H1 (cell line): Measurements from ENCODE around the gene NADK. TPM values are rescaled to one million over a fixed set of nuclear protein-coding genes. Genes with fewer than 3 reads are reported as not detected.
"Not testable (repeated sequence)": the region's sequence is repeated elsewhere in the genome, so short reads cannot be mapped to it uniquely, and the experiment has no call there.

ENCODE experiments used
- CTCF ChIA-PET: fragments of 300-600 bp; sonication (Branson Sonifier 250); formaldehyde crosslinking; loops from one replicate; lab custom pipeline; 2021; ENCODE audit not compliant: partially characterized antibody; lab: Charles Lee
- POLR2A ChIA-PET: fragments of 300-600 bp; sonication (Branson Sonifier 250); formaldehyde crosslinking; loops from one replicate; lab custom pipeline; 2021; ENCODE audit warnings: inconsistent platforms; ENCODE audit not compliant: partially characterized antibody; lab: Charles Lee
- DNase-seq, 2 experiments: peaks; one replicate each; pipeline versions ENCODE4 v3.0.0 to v3.0.0-alpha.2; 2010 to 2022; ENCODE audit warnings: low spot score in 2 of 2, low read depth in 1 of 2, mixed read lengths in 1 of 2
- FAIRE-seq: peaks from 2 replicates; lab custom pipeline; 2011; peaks lifted over from hg19 to GRCh38; lab: Jason Lieb, UNC
- H2AFZ ChIP-seq: 2 replicates; pipeline ENCODE4 v1.8.1; 2012; ENCODE audit warnings: low read length, inconsistent platforms
- H2AK5ac ChIP-seq: 2 replicates; pipeline ENCODE4 v1.6.1; 2013; ENCODE audit warnings: low read depth, low read length
- H2BK120ac ChIP-seq: replicated peaks from 2 replicates; pipeline ENCODE3; 2013; ENCODE audit warnings: low read depth, low read length, inconsistent platforms
- H2BK12ac ChIP-seq: 2 replicates; pipeline ENCODE4 v1.6.1; 2013; ENCODE audit warnings: low read depth, low read length
- H2BK15ac ChIP-seq: 2 replicates; pipeline ENCODE4 v1.6.1; 2013; ENCODE audit warnings: low read length
- H2BK20ac ChIP-seq: 2 replicates; pipeline ENCODE4 v1.6.1; 2013; ENCODE audit warnings: low read length
- H2BK5ac ChIP-seq: 2 replicates; pipeline ENCODE4 v1.6.1; 2013; ENCODE audit warnings: low read depth, low read length
- H3K14ac ChIP-seq: 2 replicates; pipeline ENCODE4 v1.6.1; 2013; ENCODE audit warnings: inconsistent platforms; ENCODE audit not compliant: insufficient read length
- H3K18ac ChIP-seq: 2 replicates; pipeline ENCODE4 v1.6.1; 2013; ENCODE audit warnings: low read length; ENCODE audit errors: extremely low read depth
- H3K23ac ChIP-seq: 2 replicates; pipeline ENCODE4 v1.6.1; 2013; ENCODE audit warnings: inconsistent platforms; ENCODE audit not compliant: insufficient read length
- H3K23me2 ChIP-seq: 2 replicates; pipeline ENCODE4 v1.6.1; 2013; ENCODE audit warnings: low read depth, low read length
- H3K27ac ChIP-seq: 2 replicates; pipeline ENCODE4 v1.6.1; 2011; ENCODE audit warnings: low read depth, low read length, inconsistent platforms
- H3K27me3 ChIP-seq, 4 experiments: replicated peaks in 1 of 4; 1 replicate in 1 of 4; 2 replicates in 3 of 4; pipeline versions ENCODE4 v1.6.1 to v1.8.1; 2011 to 2013; ENCODE audit warnings: low read length in 3 of 4, mild to moderate bottlenecking in 3 of 4, inconsistent platforms in 2 of 4, mixed read lengths in 2 of 4, moderate library complexity in 1 of 4; ENCODE audit not compliant: control insufficient read depth in 3 of 4, insufficient read depth in 3 of 4; ENCODE audit errors: extremely low read depth in 1 of 4
- H3K36me3 ChIP-seq, 4 experiments: 2 replicates each; pipeline versions ENCODE4 v1.6.1 to v1.8.1; 2011 to 2013; ENCODE audit warnings: mild to moderate bottlenecking in 4 of 4, low read length in 3 of 4, moderate library complexity in 2 of 4, control low read depth in 1 of 4, inconsistent platforms in 1 of 4; ENCODE audit not compliant: insufficient read depth in 4 of 4, control insufficient read depth in 2 of 4
- H3K4ac ChIP-seq: replicated peaks from 2 replicates; pipeline ENCODE3; 2013; ENCODE audit warnings: low read length, low read depth, mixed read lengths, inconsistent platforms; ENCODE audit not compliant: insufficient read length
- H3K4me1 ChIP-seq, 4 experiments: replicated peaks in 1 of 4; 1 replicate in 1 of 4; 2 replicates in 3 of 4; pipeline versions ENCODE4 v1.6.1 to v1.8.1; 2011 to 2013; ENCODE audit warnings: low read length in 3 of 4, inconsistent platforms in 2 of 4, mixed read lengths in 1 of 4; ENCODE audit not compliant: insufficient read depth in 4 of 4, control insufficient read depth in 3 of 4
- H3K4me2 ChIP-seq, 2 experiments: 2 replicates each; pipeline versions ENCODE4 v1.6.1 to v1.8.1; 2011 to 2013; ENCODE audit warnings: low read depth in 2 of 2, low read length in 2 of 2, control low read depth in 1 of 2, inconsistent platforms in 1 of 2, mild to moderate bottlenecking in 1 of 2; ENCODE audit not compliant: insufficient read depth in 1 of 2
- H3K4me3 ChIP-seq, 4 experiments: fragments of 200-600, 300-600 bp in 1 of 4; sonication (generic), shearing (Covaris generic), sonication (Bioruptor Twin) in 1 of 4; 2 replicates each; pipeline versions ENCODE4 v1.5.1 to v1.8.1; 2011 to 2016; ENCODE audit warnings: low read length in 4 of 4, low read depth in 3 of 4, control low read depth in 2 of 4, inconsistent platforms in 2 of 4, mild to moderate bottlenecking in 2 of 4, mixed read lengths in 1 of 4, moderate library complexity in 1 of 4; ENCODE audit not compliant: insufficient read depth in 2 of 4; ENCODE audit errors: extremely low read depth in 1 of 4
- H3K56ac ChIP-seq: replicated peaks from 2 replicates; pipeline ENCODE3; 2013; ENCODE audit warnings: low read depth, mild to moderate bottlenecking, mixed read lengths, low read length, inconsistent platforms; ENCODE audit not compliant: insufficient read length
- H3K79me1 ChIP-seq: 2 replicates; pipeline ENCODE4 v1.6.1; 2013; ENCODE audit warnings: low read depth, low read length, control low read depth
- H3K79me2 ChIP-seq, 2 experiments: 2 replicates each; pipeline versions ENCODE4 v1.6.1 to v1.8.1; 2012 to 2013; ENCODE audit warnings: low read length in 2 of 2, mild to moderate bottlenecking in 2 of 2, inconsistent platforms in 1 of 2; ENCODE audit not compliant: insufficient read depth in 2 of 2, control insufficient read depth in 1 of 2
- H3K9ac ChIP-seq, 4 experiments: replicated peaks in 1 of 4; 1 replicate in 1 of 4; 2 replicates in 3 of 4; pipeline versions ENCODE4 v1.6.1 to v1.8.1; 2011 to 2013; ENCODE audit warnings: low read depth in 3 of 4, low read length in 3 of 4, control low read depth in 2 of 4, mild to moderate bottlenecking in 2 of 4, moderate library complexity in 2 of 4, inconsistent platforms in 1 of 4; ENCODE audit errors: extremely low read depth in 1 of 4
- H3K9me3 ChIP-seq, 2 experiments: 2 replicates each; pipeline versions ENCODE4 v1.6.1 to v1.8.1; 2012 to 2013; ENCODE audit warnings: mild to moderate bottlenecking in 2 of 2, moderate library complexity in 2 of 2, control low read depth in 1 of 2, inconsistent platforms in 1 of 2, low read depth in 1 of 2, low read length in 1 of 2, mixed read lengths in 1 of 2; ENCODE audit not compliant: insufficient read depth in 2 of 2
- H4K20me1 ChIP-seq, 2 experiments: replicated peaks in 1 of 2; 2 replicates each; pipeline versions ENCODE3 to v1.8.1; 2011 to 2013; ENCODE audit warnings: inconsistent platforms in 2 of 2, low read length in 2 of 2, mild to moderate bottlenecking in 1 of 2; ENCODE audit not compliant: insufficient read depth in 2 of 2, control insufficient read depth in 1 of 2
- H4K5ac ChIP-seq: 2 replicates; pipeline ENCODE4 v1.6.1; 2013; ENCODE audit warnings: low read length, low read depth, mixed read lengths, inconsistent platforms; ENCODE audit not compliant: insufficient read length
- H4K8ac ChIP-seq: 2 replicates; pipeline ENCODE4 v1.8.0; 2013; ENCODE audit warnings: mild to moderate bottlenecking, moderate library complexity, low read length, inconsistent platforms; ENCODE audit not compliant: insufficient read depth; ENCODE audit errors: extremely low read depth
- H4K91ac ChIP-seq: replicated peaks from 2 replicates; pipeline ENCODE3; 2013; ENCODE audit warnings: low read length, mixed read lengths, inconsistent platforms; ENCODE audit not compliant: insufficient read length
- CTCF ChIP-seq, 3 experiments: IDR thresholded peaks; 1 replicate in 2 of 3; 2 replicates in 1 of 3; pipeline versions ENCODE4 v1.5.1 to v1.6.1; 2011; ENCODE audit warnings: low read length in 3 of 3, mild to moderate bottlenecking in 3 of 3, inconsistent platforms in 2 of 3, low read depth in 1 of 3, moderate library complexity in 1 of 3; ENCODE audit not compliant: insufficient read depth in 1 of 3; ENCODE audit errors: control extremely low read depth in 1 of 3
- POLR2A ChIP-seq, 2 experiments: IDR thresholded peaks; 1 replicate in 1 of 2; 2 replicates in 1 of 2; pipeline ENCODE4 v1.6.1; 2011; ENCODE audit warnings: low read depth in 2 of 2, low read length in 2 of 2, mild to moderate bottlenecking in 2 of 2; ENCODE audit errors: control extremely low read depth in 1 of 2
- RBBP5 ChIP-seq: IDR thresholded peaks from 2 replicates; pipeline ENCODE4 v1.7.1; 2012; ENCODE audit warnings: low read depth, mild to moderate bottlenecking, inconsistent platforms, low read length, moderate library complexity, borderline replicate concordance
- SIN3A ChIP-seq, 2 experiments: IDR thresholded peaks in 1 of 2; conservative IDR thresholded peaks in 1 of 2; 2 replicates each; pipeline ENCODE4 v1.6.1; 2011 to 2012; ENCODE audit warnings: low read length in 2 of 2, improper control_type of control experiment in 1 of 2, low read depth in 1 of 2, mild to moderate bottlenecking in 1 of 2
- SP1 ChIP-seq: IDR thresholded peaks from 2 replicates; pipeline ENCODE4 v1.6.1; 2011; ENCODE audit warnings: low read depth, low read length
- TAF7 ChIP-seq: optimal IDR thresholded peaks from 2 replicates; pipeline ENCODE3; 2011; ENCODE audit warnings: low read depth, mild to moderate bottlenecking, inconsistent platforms, low read length, moderate library complexity, borderline replicate concordance
- TBP ChIP-seq: IDR thresholded peaks from 2 replicates; pipeline ENCODE4 v1.6.1; 2011; ENCODE audit warnings: low read depth, low read length, improper control_type of control experiment
- WGBS, 2 experiments: shearing (Covaris generic) in 1 of 2; methylation state at CpG; one replicate each; pipeline versions ENCODE4 v1.1.6 to v1.1.7; 2013 to 2015; ENCODE audit warnings: low lambda C conversion rate in 2 of 2, mixed read lengths in 2 of 2, inconsistent platforms in 1 of 2, low coverage in 1 of 2, missing lambda C conversion rate in 1 of 2; ENCODE audit not compliant: insufficient replicate concordance in 2 of 2, insufficient coverage in 1 of 2, insufficient read length in 1 of 2; ENCODE audit errors: extremely low coverage in 1 of 2, missing lambda C conversion rate in 1 of 2; 5-methylcytosine and 5-hydroxymethylcytosine counted together
- polyA plus RNA-seq, 7 experiments: library from polyadenylated mRNA; depleted of rRNA in 3 of 7; stranded (reverse) in 5 of 7; unstranded in 2 of 7; fragments of >200 nt in 5 of 7; fragments of 200-250 nt in 2 of 7; gene quantifications; 1 replicate in 5 of 7; 2 replicates in 1 of 7; 4 replicates in 1 of 7; pipeline versions ENCODE4 v1.2.1 to v1.2.3, GENCODE V29; 2011 to 2013; ENCODE audit warnings: missing spikeins in 2 of 7, mixed read lengths in 2 of 7
- total RNA-seq: library from RNA; stranded (reverse); fragmentation: NEBNext Ultra II Directional; extraction: Animal tissue kit (Norgen Biotek cat#: 25700); gene quantifications from 2 replicates; pipeline ENCODE4 v1.2.1, GENCODE V29; 2021

Gene NADK
- total and polyA plus RNA-seq, 2 of the 8 experiments (the other 6 are each of a cell fraction or from before 2014, with no cell fraction given) = 78.0 to 89.7 TPM

- H2BK120ac ChIP-seq, H2AFZ ChIP-seq, H4K5ac ChIP-seq, H3K79me2 ChIP-seq, H4K91ac ChIP-seq, H4K20me1 ChIP-seq, H3K56ac ChIP-seq, H2BK12ac ChIP-seq, FAIRE-seq, H3K79me1 ChIP-seq, H3K18ac ChIP-seq, H3K23me2 ChIP-seq, H3K4me1 ChIP-seq, H3K9me3 ChIP-seq, H3K4ac ChIP-seq, H2BK20ac ChIP-seq, H2BK5ac ChIP-seq, H2BK15ac ChIP-seq, H3K27me3 ChIP-seq, H3K23ac ChIP-seq, H3K14ac ChIP-seq, H2AK5ac ChIP-seq: not testable (repeated sequence)
- DNase-seq = peak; percentile 88 to 94
- H4K8ac ChIP-seq = peak within 1 kb of the TSS; percentile 93; the same call in 1 of the 2 replicates
- WGBS, 2 experiments = 3% methylated on average over 45 of the region's 78 CpGs; no CpG with 5 or more reads in 1 of the 2 experiments
- POLR2A ChIA-PET = interaction anchor here (0.5 to 1.3 kb wide), 3 partner anchors 47 to 325 kb away, joined by 3 to 6 read pairs (median 4); no protein-coding TSS in a partner anchor
- peak within 1 kb of the TSS; percentile 33 to 66; a peak in 3 of 4 replicates for H3K4me2 ChIP-seq
- H3K9ac ChIP-seq = peak within 1 kb of the TSS; percentile 26 to 66 (median 52); a peak in 6 of 7 replicates
- H3K27ac ChIP-seq = peak within 1 kb of the TSS; percentile 72; the same call in 1 of the 2 replicates
- peak within 1 kb of the TSS; percentile 41 to 73 (median 63) for H3K4me3 ChIP-seq
- CTCF ChIA-PET = interaction anchor here (1.3 kb wide), 1 partner anchor 45 kb away, joined by 3 read pairs; no protein-coding TSS in a partner anchor
- peaks cover 0 to 14% (median 10%) of the 10 kb centered on the region in 4 experiments; a peak in 7 of 8 replicates for H3K36me3 ChIP-seq
- TF ChIP-seq CTCF (IDR thresholded peaks at IDR 0.05; ENCODE audit: control extremely low read depth in 1 of 3, insufficient read depth in 1 of 3, low read depth in 1 of 3, low read length in 3 of 3) (peak in 1 of 3 experiments; percentile 18; a peak in 1 of 4 replicates), RBBP5 (peak; percentile 31; the same call in 1 of the 2 replicates), SP1 (peak; percentile 45; the same call in 1 of the 2 replicates), TAF7 (peak; percentile 80), SIN3A (conservative IDR thresholded peaks at IDR 0.05 in 1 of 2, IDR thresholded peaks at IDR 0.05 in 1 of 2; ENCODE audit: low read depth in 1 of 2, low read length in 2 of 2) (peak in 1 of 2 experiments; percentile 52; a peak in 1 of 4 replicates), TBP (peak; percentile 27; the same call in 1 of the 2 replicates), POLR2A (IDR thresholded peaks at IDR 0.05; ENCODE audit: control extremely low read depth in 1 of 2, low read depth in 2 of 2, low read length in 2 of 2) (peak in 1 of 2 experiments; percentile 27; a peak in 2 of 3 replicates)
Measured at GRCh38 chr1:1724035-1724864, 54.0 kb downstream of the NADK start, which contains the start of gene CDK11A. CDK11A (minus strand) TSS chr1:1724357; CDS start chr1:1722818, 1,539 bp downstream.
